NOMO-1 (cell line): ENCODE data around the gene IFI35.
A peak's percentile ranks its signal among the peaks of the same experiment; 100 is the strongest.

Experiments
- DNase-seq, 2 experiments: peaks; one replicate each; lab custom pipeline; 2025; ENCODE audit not compliant: unreplicated experiment in 2 of 2; lab: John Stamatoyannopoulos, UW

IFI35 gene

GRCh38 chr17:43020789-43021740 is 14.5 kb downstream of the IFI35 start:
- DNase-seq, result peak; percentile 17 to 20

DNA sequence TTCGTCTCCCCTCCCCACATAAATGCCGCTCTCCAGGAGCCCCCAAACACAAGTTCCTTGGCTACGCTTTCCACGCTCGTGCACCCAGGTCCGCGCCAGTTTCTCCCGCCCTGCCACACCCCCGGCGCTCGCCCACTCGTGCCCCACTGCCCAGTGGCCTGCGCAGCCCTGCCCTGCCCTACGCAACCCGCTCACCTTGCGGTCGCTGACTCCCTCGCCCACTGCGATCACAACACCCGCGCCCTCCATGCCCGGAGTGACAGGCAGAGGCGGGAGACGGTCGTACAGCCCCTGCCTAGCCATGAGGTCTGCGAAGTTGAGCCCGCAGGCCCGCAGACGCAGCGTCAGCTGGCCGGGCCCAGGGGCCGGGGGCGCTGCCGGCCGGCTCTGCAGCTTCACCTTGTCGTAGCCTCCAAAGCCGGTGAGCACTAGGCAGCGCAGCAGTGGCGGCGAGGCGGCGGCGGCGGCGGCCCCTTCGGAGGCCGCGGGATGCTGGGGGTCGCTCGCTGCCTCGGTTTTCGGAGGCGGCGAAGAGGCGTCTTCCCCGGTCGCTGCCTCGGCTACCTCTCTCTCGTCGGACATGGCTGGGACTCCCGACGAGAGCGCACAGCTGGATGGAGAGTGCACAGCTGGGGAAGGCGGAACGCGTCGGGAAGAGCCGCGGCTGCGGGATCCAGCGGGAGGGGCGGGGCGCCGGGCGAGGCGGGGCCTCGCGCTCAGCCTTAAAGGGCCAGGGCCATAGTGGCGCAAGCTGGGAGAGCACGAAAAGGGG is 15.3 kb downstream of the IFI35 start, which contains the start of gene VAT1:
Gene VAT1, minus strand, starts transcription at position 645 of the 772 bp plus-strand sequence. Its CDS starts 63 bp downstream, at position 582.
- peak; percentile 41 to 69 for DNase-seq

- DNase-seq, result peak; percentile 88 to 94
These were observed 18.1 kb downstream of the IFI35 start, which contains the start of gene RND2 for GRCh38 chr17:43024407-43025289. Gene RND2 (plus strand): TSS chr17:43025231. CDS start chr17:43025348, 117 bp downstream.

DNA sequence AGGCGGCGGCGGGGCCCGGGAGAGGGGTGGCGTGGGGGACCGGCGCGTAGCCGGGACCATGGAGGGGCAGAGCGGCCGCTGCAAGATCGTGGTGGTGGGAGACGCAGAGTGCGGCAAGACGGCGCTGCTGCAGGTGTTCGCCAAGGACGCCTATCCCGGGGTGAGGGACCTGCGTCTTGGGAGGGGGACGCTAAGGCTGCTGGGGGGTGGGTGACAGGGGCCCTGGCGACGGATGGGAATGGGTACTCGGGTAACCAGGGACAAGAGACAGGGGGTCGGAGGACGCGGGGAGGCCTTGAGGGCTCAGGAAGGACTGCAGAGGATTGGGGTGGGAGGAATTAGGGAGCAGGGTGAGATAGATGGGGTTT is 18.7 kb downstream of the IFI35 start:
- no peak for DNase-seq

DNA sequence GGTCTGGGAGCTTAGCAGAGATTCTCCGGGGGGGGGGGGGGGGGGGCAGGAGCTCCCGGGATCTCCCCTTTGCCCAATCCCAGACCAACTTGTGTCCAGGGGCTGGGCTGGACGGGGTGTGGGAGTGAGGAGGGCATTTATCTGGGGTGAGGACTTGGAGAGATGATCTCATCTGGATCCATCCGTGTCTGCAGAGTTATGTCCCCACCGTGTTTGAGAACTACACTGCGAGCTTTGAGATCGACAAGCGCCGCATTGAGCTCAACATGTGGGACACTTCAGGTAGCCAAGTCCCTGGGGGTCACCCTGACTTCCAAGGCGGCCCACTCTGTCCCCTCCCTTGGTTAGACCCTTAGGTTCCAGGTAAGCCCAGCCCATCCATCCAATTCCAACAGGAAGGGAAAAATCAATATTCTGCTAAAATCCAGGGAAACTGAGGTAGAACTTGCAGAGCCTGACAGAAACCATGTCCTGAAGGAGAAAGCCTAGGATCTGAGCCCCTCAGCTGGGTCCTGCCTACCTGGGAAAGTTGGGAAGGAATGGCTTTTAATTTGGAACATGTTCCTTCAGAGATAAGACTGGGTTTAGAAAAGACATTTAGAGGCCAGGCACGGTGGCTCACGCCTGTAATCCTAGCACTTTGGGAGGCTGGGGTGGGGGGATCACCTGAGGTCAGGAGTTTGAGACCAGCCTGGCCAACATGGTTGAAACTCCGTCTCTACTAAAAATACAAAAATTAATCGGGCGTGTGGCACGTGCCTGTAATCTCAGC is 19.4 kb downstream of the IFI35 start:
- DNase-seq, result no peak

DNA sequence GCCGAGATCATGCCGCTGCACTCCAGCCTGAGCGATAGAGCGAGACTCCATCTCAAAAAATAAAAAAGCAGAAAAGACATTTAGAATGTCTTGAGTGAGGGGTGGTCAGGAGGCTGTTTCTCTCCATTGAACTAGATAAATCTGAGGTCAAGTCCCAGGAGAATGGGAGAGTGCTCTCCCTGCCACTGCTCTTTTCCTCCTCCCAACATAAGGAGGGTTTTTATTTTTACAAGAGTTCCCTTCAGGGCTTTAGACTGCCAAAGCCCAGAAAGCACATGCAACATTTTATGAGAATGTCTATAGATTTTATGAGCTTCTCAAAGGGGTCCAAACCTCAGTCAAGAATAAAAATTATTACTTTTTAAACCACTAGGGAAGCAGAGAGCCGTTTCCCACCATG is 20.0 kb downstream of the IFI35 start:
- no peak for DNase-seq

DNA sequence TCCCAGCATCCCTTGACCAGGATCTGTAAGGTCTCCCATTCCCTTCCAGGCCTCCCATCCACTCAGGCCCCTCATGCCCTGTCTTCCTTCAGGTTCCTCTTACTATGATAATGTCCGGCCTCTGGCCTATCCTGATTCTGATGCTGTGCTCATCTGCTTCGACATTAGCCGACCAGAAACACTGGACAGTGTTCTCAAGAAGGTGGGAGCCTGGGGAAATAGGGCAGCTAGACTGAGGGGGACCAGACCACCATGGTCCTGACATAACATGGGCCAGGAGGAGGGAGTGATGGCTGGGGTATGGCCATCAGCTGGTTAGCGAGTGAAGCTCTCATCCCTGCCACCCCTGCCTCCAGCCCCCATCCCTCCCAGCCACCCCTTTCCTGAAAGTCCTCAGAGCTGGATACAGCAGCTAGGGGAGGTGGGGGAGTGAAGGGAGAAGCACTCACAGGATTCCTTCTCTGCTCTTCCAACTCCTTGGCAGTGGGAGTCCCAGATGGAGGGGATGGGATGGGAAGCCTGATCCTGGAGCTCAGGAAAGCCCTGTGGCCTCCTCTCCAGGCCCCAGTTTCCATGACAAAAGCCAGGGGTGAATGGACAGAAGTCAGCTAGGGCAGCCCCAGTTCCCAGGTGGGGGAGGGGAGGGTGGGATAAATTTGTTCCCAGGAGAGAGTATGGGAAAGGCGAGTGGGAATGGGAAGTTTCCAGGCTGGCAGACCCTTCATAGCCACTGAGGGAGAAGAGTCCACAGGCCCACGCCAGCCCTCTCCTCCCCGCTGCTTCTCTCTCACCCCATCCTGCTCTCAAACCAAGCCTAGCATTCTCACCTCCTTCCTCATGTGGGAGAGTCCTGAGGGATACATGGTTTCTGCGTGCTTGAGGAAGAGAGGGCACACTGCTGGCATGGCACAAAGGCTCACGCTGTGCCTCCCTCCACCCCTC is 20.8 kb downstream of the IFI35 start:
- DNase-seq, result no peak

- no peak for DNase-seq
These were observed 21.8 kb downstream of the IFI35 start for GRCh38 chr17:43028221-43028861.

GRCh38 chr17:43030137-43030767 is 23.7 kb downstream of the IFI35 start:
- no peak for DNase-seq

GRCh38 chr17:43031666-43032065 is 25.1 kb downstream of the IFI35 start:
- DNase-seq, result no peak

GRCh38 chr17:43033948-43034881 is 27.6 kb downstream of the IFI35 start:
- DNase-seq, result no peak

DNA sequence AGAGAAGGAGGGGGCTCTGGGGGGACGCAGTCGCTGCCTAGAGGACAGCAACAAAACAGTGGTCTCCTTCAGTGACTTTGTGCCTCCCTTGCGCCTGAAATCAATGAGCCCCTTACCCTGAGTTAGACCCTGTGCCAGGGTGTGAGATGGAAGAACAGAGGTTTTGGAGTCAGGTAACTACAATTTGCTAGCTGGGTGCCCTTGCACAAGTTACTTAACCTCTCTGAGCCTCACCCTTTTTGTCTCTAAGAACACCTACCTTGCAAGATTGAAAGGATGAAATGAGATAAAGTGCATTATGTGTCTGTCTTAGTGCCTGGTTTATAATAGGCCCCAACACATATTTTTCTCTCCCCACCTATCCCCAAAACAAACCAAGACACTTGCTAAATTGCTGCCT is 28.3 kb downstream of the IFI35 start:
- DNase-seq, result no peak

DNA sequence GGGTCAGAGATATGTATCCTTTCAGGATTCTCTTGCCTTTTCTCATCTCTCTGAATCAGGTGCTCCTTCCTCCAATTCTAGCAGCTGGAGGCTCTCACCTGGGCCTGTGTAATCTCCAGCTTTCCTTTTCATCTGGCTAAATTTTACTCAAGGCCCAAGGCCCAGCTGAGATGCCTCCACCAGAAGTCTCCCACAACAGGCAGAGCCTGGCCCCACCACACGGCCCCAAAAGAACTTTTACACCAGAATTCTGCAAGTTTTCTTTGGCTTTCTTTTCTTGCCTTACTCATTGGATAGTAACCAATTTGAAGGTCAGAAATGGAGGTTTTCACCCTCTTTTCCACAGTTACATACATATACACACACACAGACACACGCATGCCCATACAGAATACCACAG is 33.1 kb downstream of the IFI35 start:
- DNase-seq, result no peak

GRCh38 chr17:43040655-43041054 is 34.1 kb downstream of the IFI35 start:
- DNase-seq, result no peak

GRCh38 chr17:43042025-43042628 is 35.5 kb downstream of the IFI35 start:
- no peak for DNase-seq

GRCh38 chr17:43043307-43043706 is 36.7 kb downstream of the IFI35 start:
- no peak for DNase-seq
